ENCODE measurements around the gene EIF3B. TPM values are rescaled to one million over a fixed set of nuclear protein-coding genes. Genes with fewer than 3 reads are reported as not detected.

EIF3B gene
- total RNA-seq, 4 donors from 2014 or later: 105 to 155 (median 128) TPM

DNA sequence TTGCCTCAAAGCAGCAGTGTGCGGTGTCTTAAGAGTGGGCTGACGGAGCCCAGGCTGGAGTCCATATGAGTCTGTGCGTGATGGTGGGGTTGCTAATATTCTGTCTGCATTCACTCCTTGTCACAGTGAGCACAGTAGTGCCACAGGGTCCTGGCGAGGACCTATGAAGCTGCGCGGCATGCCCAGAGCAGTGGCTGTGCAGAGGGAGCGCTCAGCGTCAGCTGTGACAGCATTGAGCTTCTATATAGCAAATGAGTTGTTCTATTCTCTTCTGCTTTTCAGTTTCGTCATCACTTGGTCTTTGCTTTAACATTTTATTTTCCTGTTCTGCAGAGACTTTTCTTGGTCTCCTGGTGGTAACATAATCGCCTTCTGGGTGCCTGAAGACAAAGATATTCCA is 14.5 kb downstream of the EIF3B start:
- TF ChIP-seq POLR2A (IDR thresholded peaks at IDR 0.05; ENCODE audit: low read depth) (no peak), CTCF (IDR thresholded peaks at IDR 0.05) (no peak), POLR2AphosphoS5 (IDR thresholded peaks at IDR 0.05) (no peak)
- H3K27ac ChIP-seq (replicated peaks in 1 of 4): no peak overlapping the region
- WGBS: 92% methylated on average over 10 of the region's 10 CpGs
- H3K9me3 ChIP-seq: no peaks in the 10 kb centered on the region
- no peak for DNase-seq (ENCODE audit: extremely low spot score)
- H3K4me1 ChIP-seq: no peaks in the 10 kb centered on the region
- intact Hi-C loops (cut with DNase I): no loop called here
- no peak overlapping the region for H3K4me3 ChIP-seq
- H3K36me3 ChIP-seq: peaks cover 98 to 100% (median 99%) of the 10 kb centered on the region in 4 donors
- no peaks in the 10 kb centered on the region for H3K27me3 ChIP-seq

- H3K4me1 ChIP-seq: no peaks in the 10 kb centered on the region
- intact Hi-C loops (cut with DNase I): no loop called here
- no peak overlapping the region for H3K27ac ChIP-seq (replicated peaks in 1 of 4)
- H3K9me3 ChIP-seq: no peaks in the 10 kb centered on the region
- no peaks in the 10 kb centered on the region for H3K27me3 ChIP-seq
- no peak overlapping the region for H3K4me3 ChIP-seq
- no peak for TF ChIP-seq POLR2A (IDR thresholded peaks at IDR 0.05; ENCODE audit: low read depth)
- TF ChIP-seq POLR2AphosphoS5 (IDR thresholded peaks at IDR 0.05): no peak
- TF ChIP-seq EP300 (IDR thresholded peaks at IDR 0.05): no peak
- TF ChIP-seq CTCF (IDR thresholded peaks at IDR 0.05): no peak
- DNase-seq (ENCODE audit: extremely low spot score): no peak
- peaks cover 98 to 100% (median 100%) of the 10 kb centered on the region in 4 donors for H3K36me3 ChIP-seq
- WGBS: 86% methylated on average over 6 of the region's 8 CpGs
Measured at GRCh38 chr7:2371329-2371728, 16.7 kb downstream of the EIF3B start.

DNA sequence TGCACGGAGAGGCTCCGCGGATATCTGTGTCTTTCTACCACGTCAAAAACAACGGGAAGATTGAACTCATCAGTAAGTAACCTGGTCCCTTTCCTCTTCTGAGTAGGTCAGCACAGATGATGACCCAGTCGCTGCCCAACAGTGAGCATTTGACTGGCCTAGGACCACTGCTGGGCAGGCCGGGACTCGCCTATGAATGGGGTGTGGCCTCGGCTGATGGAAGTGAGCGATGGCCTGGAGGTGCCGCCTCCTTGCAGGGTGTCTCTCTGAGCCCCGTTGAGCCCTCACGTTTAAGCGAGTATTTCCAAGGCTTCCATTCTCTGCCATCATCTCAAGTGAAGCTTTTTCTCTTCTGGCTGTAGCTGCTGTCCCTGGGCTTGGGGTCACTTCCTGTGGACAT is 18.1 kb downstream of the EIF3B start:
- Histone ChIP-seq H3K4me1 (no peaks in the 10 kb centered on the region), H3K36me3 (peaks cover 93 to 100% (median 98%) of the 10 kb centered on the region in 4 donors), H3K27me3 (no peaks in the 10 kb centered on the region), H3K4me3 (no peak overlapping the region), H3K9me3 (no peaks in the 10 kb centered on the region), H3K27ac (replicated peaks in 1 of 4) (no peak overlapping the region)
- intact Hi-C loops (cut with DNase I): no loop called here
- TF ChIP-seq EP300 (IDR thresholded peaks at IDR 0.05) (no peak), POLR2A (IDR thresholded peaks at IDR 0.05; ENCODE audit: low read depth) (no peak), CTCF (IDR thresholded peaks at IDR 0.05) (no peak), POLR2AphosphoS5 (IDR thresholded peaks at IDR 0.05) (no peak)
- 87% methylated on average over 11 of the region's 14 CpGs for WGBS
- no peak for DNase-seq (ENCODE audit: extremely low spot score)

GRCh38 chr7:2373124-2373556 is 18.5 kb downstream of the EIF3B start:
- H3K36me3 ChIP-seq: peaks cover 89 to 98% (median 94%) of the 10 kb centered on the region in 4 donors
- H3K27ac ChIP-seq (replicated peaks in 1 of 4): no peak overlapping the region
- 86% methylated on average over 13 of the region's 14 CpGs for WGBS
- no peaks in the 10 kb centered on the region for H3K4me1 ChIP-seq
- no peaks in the 10 kb centered on the region for H3K27me3 ChIP-seq
- H3K4me3 ChIP-seq: no peak overlapping the region
- TF ChIP-seq POLR2AphosphoS5 (IDR thresholded peaks at IDR 0.05) (no peak), POLR2A (IDR thresholded peaks at IDR 0.05; ENCODE audit: low read depth) (no peak), CTCF (IDR thresholded peaks at IDR 0.05) (no peak)
- no peaks in the 10 kb centered on the region for H3K9me3 ChIP-seq
- no peak for DNase-seq (ENCODE audit: extremely low spot score)
- intact Hi-C loops (cut with DNase I): no loop called here

- DNase-seq (ENCODE audit: extremely low spot score): no peak
- no peaks in the 10 kb centered on the region for H3K27me3 ChIP-seq
- H3K9me3 ChIP-seq: no peaks in the 10 kb centered on the region
- H3K36me3 ChIP-seq: peaks cover 88 to 98% (median 92%) of the 10 kb centered on the region in 4 donors
- WGBS: 80% methylated on average over 7 of the region's 7 CpGs
- H3K4me1 ChIP-seq: no peaks in the 10 kb centered on the region
- no peak overlapping the region for H3K4me3 ChIP-seq
- intact Hi-C loops (cut with DNase I): no loop called here
- no peak overlapping the region for H3K27ac ChIP-seq (replicated peaks in 1 of 4)
- TF ChIP-seq CTCF (IDR thresholded peaks at IDR 0.05): no peak
- no peak for TF ChIP-seq POLR2A (IDR thresholded peaks at IDR 0.05; ENCODE audit: low read depth)
- no peak for TF ChIP-seq EP300 (IDR thresholded peaks at IDR 0.05)
- TF ChIP-seq POLR2AphosphoS5 (IDR thresholded peaks at IDR 0.05): no peak
Measured at GRCh38 chr7:2373646-2374045, 19.0 kb downstream of the EIF3B start.
